ENCODE measurements around the gene MYOF.

MYOF gene

DNA sequence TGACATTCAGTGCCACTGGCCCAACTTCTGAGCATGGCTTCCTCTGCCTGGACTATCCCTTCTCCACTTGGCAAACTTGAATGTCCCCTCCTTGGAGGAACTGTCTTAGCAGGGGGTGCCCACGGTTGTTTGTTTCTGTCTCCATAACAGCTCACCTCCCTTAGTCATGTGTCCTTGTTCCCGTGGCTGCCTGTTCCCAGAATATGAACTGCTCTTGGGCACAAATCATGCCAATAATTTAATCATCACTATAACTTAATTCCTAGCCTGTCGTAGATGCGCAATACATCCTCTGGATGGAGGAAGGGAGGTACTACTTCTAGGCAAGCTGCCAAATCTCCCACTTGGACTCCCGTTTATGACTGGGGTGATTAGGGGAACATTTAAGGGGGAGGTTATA is 173.1 kb downstream of the MYOF start:
- DNase-seq (ENCODE audit: extremely low read depth, low read depth), result no peak
- TF ChIP-seq, protein P1, sequence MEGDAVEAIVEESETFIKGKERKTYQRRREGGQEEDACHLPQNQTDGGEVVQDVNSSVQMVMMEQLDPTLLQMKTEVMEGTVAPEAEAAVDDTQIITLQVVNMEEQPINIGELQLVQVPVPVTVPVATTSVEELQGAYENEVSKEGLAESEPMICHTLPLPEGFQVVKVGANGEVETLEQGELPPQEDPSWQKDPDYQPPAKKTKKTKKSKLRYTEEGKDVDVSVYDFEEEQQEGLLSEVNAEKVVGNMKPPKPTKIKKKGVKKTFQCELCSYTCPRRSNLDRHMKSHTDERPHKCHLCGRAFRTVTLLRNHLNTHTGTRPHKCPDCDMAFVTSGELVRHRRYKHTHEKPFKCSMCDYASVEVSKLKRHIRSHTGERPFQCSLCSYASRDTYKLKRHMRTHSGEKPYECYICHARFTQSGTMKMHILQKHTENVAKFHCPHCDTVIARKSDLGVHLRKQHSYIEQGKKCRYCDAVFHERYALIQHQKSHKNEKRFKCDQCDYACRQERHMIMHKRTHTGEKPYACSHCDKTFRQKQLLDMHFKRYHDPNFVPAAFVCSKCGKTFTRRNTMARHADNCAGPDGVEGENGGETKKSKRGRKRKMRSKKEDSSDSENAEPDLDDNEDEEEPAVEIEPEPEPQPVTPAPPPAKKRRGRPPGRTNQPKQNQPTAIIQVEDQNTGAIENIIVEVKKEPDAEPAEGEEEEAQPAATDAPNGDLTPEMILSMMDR (IDR thresholded peaks at IDR 0.05; ENCODE audit: low read depth, low read length), result no peak

DNA sequence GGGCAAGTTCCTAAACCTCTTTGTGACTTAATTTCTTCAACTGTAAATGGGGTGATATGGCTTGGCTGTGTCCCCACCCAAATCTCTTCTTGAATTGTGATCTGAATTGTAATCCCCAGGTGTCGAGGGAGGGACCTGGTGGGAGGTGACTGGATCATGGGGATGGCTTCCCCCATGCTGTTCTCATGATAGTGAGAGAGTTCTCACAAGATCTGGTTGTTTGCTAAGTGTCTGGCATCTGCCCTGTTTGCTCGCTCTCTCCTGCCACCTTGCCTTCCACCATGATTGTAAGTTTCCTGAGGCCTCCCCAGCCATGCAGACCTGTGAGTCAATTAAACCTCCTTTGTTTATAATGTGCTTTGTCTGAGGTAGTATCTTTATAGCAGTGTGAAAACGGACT is 177.0 kb downstream of the MYOF start:
- DNase-seq (ENCODE audit: extremely low read depth, low read depth), result no peak
- TF ChIP-seq, protein P1 (IDR thresholded peaks at IDR 0.05; ENCODE audit: low read depth, low read length), result no peak

DNA sequence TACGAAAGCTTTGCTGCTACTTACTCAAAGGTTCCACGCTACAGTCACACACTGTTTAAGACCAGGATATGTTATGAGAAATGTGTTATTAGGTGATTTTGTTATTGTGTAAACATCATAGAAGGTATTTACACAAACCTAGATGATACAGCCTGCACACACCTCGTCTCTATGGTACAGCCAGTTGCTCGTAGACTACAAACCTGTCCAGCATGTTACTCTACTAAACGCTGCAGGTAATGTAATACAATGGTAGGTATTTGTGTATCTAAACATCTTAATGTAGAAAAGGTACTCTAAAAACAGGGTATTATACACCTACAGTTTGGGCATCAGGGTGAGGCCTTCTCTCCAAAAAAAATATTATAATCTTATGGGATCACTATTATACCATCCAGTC is 181.2 kb downstream of the MYOF start:
- TF ChIP-seq, protein P1 (IDR thresholded peaks at IDR 0.05; ENCODE audit: low read depth, low read length), result no peak
- DNase-seq (ENCODE audit: extremely low read depth, low read depth), result no peak

DNA sequence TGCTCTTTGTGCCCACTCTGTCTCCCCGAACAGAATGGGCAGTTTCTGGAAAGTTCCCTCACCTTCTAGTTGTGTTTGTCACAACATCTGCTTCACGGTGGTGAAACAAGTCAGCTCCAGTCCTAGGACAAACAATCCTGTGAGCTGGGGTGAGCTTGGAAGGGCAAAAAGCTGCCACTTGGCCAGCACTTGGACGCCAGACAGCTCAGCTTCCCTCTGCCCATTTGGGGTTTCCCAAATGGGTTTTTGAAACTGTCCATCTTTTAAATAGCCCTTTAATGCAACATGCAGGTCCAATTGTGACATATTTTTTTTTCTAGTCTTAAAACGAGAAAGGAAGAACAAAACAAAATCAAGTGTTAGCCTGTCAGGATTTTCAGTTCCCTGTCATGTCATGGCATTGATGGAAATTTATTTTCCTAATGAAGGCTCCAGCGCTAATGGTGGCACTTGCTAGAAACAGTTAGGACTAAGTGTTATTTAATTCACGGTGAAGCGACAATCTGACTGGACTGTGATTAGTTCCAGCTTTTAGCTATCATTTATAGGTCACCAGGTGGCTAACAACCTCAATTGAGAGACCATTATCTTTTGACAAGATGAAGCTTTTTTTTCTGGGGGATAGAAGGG is 181.7 kb downstream of the MYOF start:
- TF ChIP-seq, protein P1 (IDR thresholded peaks at IDR 0.05; ENCODE audit: low read depth, low read length), result no peak
- no peak for DNase-seq (ENCODE audit: extremely low read depth, low read depth)

DNA sequence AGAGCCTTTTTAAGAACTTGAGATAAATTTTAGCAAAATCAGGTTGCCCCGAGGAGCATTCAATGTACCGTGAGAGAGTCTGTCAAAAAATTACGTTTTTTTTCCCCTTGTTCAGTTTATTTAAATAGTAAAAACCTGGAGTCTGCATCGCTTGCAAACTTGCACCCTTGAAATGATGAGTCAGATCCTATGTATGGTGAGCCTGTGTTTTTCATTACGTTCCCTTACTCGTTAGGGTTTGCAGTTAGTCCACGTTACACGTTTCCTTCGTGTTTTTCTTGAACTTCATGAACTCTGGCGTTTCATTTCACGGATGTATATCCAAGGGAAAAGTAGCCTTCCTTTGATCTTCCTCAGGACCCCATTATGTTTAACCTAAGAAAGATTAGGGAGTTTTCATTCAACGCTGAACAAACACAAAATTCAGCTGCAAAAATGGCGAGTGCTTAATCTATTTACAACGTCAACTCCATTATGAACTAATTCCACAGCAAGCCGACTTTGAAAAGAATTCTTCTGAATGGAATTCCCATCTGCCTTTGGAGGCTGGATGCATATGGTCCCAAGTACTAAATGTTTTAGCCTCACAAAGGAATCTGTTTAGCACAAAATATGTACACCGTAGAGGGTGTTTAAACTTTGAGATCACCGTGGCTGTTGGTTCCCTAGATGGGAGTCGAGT is 182.4 kb downstream of the MYOF start:
- no peak for DNase-seq (ENCODE audit: extremely low read depth, low read depth)
- TF ChIP-seq, protein P1 (IDR thresholded peaks at IDR 0.05; ENCODE audit: low read depth, low read length), result no peak

DNA sequence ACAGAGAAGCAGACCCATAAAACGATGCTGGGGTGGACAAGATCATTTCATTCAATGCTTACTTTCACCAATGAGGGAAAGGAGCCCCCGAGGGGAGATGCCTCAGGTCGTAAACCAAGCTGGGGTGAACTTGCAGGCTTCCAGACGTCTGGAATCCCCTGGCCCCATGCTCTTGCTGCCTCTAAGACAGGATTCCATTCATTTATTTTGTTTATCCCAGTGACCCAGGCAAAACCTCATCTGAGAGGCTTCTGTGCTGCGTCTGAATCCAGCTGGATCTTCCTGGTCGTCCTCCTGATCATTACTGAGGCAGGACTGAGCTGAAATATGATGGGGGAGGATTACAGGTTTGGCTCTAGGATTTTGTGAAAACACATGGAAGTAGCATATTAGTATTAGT is 182.9 kb downstream of the MYOF start:
- TF ChIP-seq, protein P1 (IDR thresholded peaks at IDR 0.05; ENCODE audit: low read depth, low read length), result no peak
- no peak for DNase-seq (ENCODE audit: extremely low read depth, low read depth)

DNA sequence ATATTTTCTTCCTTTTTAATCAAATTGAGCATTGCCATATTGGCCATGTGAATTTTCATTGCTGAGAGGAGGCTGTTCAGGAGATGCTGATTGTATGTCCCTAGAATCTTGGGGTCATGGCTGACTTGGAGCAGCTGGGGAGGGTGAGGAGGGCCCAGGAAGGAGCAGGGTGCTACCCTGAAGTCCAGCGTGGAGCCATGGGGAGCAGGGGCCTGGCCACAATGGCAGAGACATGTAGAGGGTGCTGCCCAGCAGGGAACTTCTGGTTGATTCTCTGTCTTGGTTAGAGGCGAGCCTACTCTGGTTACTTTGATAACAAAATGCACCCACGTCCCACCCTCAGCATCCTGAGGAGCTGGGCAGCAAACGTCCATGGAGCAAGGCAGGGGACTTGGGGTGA is 186.0 kb downstream of the MYOF start:
- no peak for DNase-seq (ENCODE audit: extremely low read depth, low read depth)
- TF ChIP-seq, protein P1 (IDR thresholded peaks at IDR 0.05; ENCODE audit: low read depth, low read length), result no peak
